ENCODE results near the gene SLC66A1.

The SLC66A1 gene

GRCh38 chr1:19363536-19364152, 51.5 kb downstream of the SLC66A1 start:
- DNase-seq (ENCODE audit: low spot score): no peak

- no peak for DNase-seq (ENCODE audit: low spot score)
Measured at GRCh38 chr1:19365721-19366120, 53.6 kb downstream of the SLC66A1 start.

GRCh38 chr1:19366599-19367536, 54.7 kb downstream of the SLC66A1 start:
- DNase-seq (ENCODE audit: low spot score): no peak

- no peak for DNase-seq (ENCODE audit: low spot score)
Measured at GRCh38 chr1:19367584-19368041, 55.5 kb downstream of the SLC66A1 start.

GRCh38 chr1:19368050-19368449, 55.9 kb downstream of the SLC66A1 start:
- no peak for DNase-seq (ENCODE audit: low spot score)

- DNase-seq (ENCODE audit: low spot score): no peak
Measured at GRCh38 chr1:19368964-19369363, 56.8 kb downstream of the SLC66A1 start.

- DNase-seq (ENCODE audit: low spot score): no peak
Measured at GRCh38 chr1:19369396-19370090, 57.4 kb downstream of the SLC66A1 start.

GRCh38 chr1:19370453-19371170, 58.5 kb downstream of the SLC66A1 start:
- no peak for DNase-seq (ENCODE audit: low spot score)

- no peak for DNase-seq (ENCODE audit: low spot score)
Measured at GRCh38 chr1:19371226-19372135, 59.4 kb downstream of the SLC66A1 start.

GRCh38 chr1:19372136-19372514, 60.0 kb downstream of the SLC66A1 start:
- no peak for DNase-seq (ENCODE audit: low spot score)

GRCh38 chr1:19372602-19373001, 60.5 kb downstream of the SLC66A1 start:
- DNase-seq (ENCODE audit: low spot score): no peak

GRCh38 chr1:19373211-19374082, 61.3 kb downstream of the SLC66A1 start:
- DNase-seq (ENCODE audit: low spot score): no peak

GRCh38 chr1:19374083-19374801, 62.1 kb downstream of the SLC66A1 start:
- peak; percentile 7 for DNase-seq (ENCODE audit: low spot score)

- no peak for DNase-seq (ENCODE audit: low spot score)
Measured at GRCh38 chr1:19374926-19375325, 62.8 kb downstream of the SLC66A1 start.

GRCh38 chr1:19375631-19376400, 63.7 kb downstream of the SLC66A1 start:
- DNase-seq (ENCODE audit: low spot score): no peak

- DNase-seq (ENCODE audit: low spot score): no peak
Measured at GRCh38 chr1:19376428-19377372, 64.6 kb downstream of the SLC66A1 start.
